HFFc6 (cell line): ENCODE results near the gene IRAK3. TPM values are rescaled to one million over a fixed set of nuclear protein-coding genes. Genes with fewer than 3 reads are reported as not detected.
"Not testable (repeated sequence)": the region's sequence is repeated elsewhere in the genome, so short reads cannot be mapped to it uniquely, and the experiment has no call there.

Experiments
- DNase-seq: peaks from one replicate; pipeline ENCODE4 v3.0.0-alpha.2; 2018
- H3K27ac Mint-ChIP-seq: 2 replicates; pipeline ENCODE4 v1.8.0; 2020; ENCODE audit warnings: mild to moderate bottlenecking, mixed read lengths
- H3K27me3 Mint-ChIP-seq: 2 replicates; pipeline ENCODE4 v1.8.0; 2021; ENCODE audit warnings: mild to moderate bottlenecking, moderate library complexity, mixed read lengths; ENCODE audit not compliant: insufficient read depth
- H3K36me3 Mint-ChIP-seq: 2 replicates; pipeline ENCODE4 v1.8.0; 2021; ENCODE audit warnings: low read depth, mixed read lengths
- H3K4me1 Mint-ChIP-seq: 2 replicates; pipeline ENCODE4 v1.8.0; 2020; ENCODE audit warnings: low read depth, mixed read lengths
- H3K4me3 Mint-ChIP-seq: 2 replicates; pipeline ENCODE4 v1.8.0; 2020; ENCODE audit warnings: mild to moderate bottlenecking, moderate library complexity, mixed read lengths
- H3K9me3 Mint-ChIP-seq: 2 replicates; pipeline ENCODE4 v1.8.0; 2020; ENCODE audit warnings: mild to moderate bottlenecking, mixed read lengths
- CTCF ChIP-seq: fragments of 200-600 bp; sonication (generic); IDR thresholded peaks from 2 replicates; pipeline ENCODE4 v1.5.0; 2021; ENCODE audit warnings: antibody characterized with exemption, mild to moderate bottlenecking
- total RNA-seq, 6 experiments: library from RNA; stranded (reverse); fragmentation: NEBNext Ultra II Directional; extraction: Animal tissue kit (Norgen Biotek cat#: 25700); gene quantifications; 2 replicates in 1 of 6; 3 replicates in 5 of 6; pipeline ENCODE4 v1.2.3, GENCODE V29; 2021

The IRAK3 gene
- total RNA-seq, 6 experiments from 2014 or later = 0.83 to 4.7 (median 3.6) TPM

- no peak for TF ChIP-seq CTCF
- DNase-seq = no peak
- peaks cover 34% of the 10 kb centered on the region for H3K36me3 Mint-ChIP-seq
- peaks cover 26% of the 10 kb centered on the region for H3K4me1 Mint-ChIP-seq
- peaks cover 11% of the 10 kb centered on the region for H3K9me3 Mint-ChIP-seq
- peak overlapping the region; percentile 100 for H3K27ac Mint-ChIP-seq
- H3K27me3 Mint-ChIP-seq = no peaks in the 10 kb centered on the region
- H3K4me3 Mint-ChIP-seq = peak overlapping the region; percentile 99
These were observed 18.4 kb upstream of the IRAK3 start for GRCh38 chr12:66170606-66171005.

- not testable (repeated sequence) for H3K36me3 Mint-ChIP-seq, H3K27ac Mint-ChIP-seq, H3K9me3 Mint-ChIP-seq, H3K4me1 Mint-ChIP-seq, H3K4me3 Mint-ChIP-seq, DNase-seq, H3K27me3 Mint-ChIP-seq
These were observed 14.4 kb upstream of the IRAK3 start for GRCh38 chr12:66174391-66175325.

- H3K27me3 Mint-ChIP-seq = peaks cover 7% of the 10 kb centered on the region
- no peaks in the 10 kb centered on the region for H3K9me3 Mint-ChIP-seq
- H3K4me1 Mint-ChIP-seq = no peaks in the 10 kb centered on the region
- H3K27ac Mint-ChIP-seq = no peak overlapping the region
- no peak for TF ChIP-seq CTCF
- DNase-seq = no peak
- no peak overlapping the region for H3K4me3 Mint-ChIP-seq
- no peaks in the 10 kb centered on the region for H3K36me3 Mint-ChIP-seq
These were observed 12.7 kb upstream of the IRAK3 start for GRCh38 chr12:66176105-66176900.

GRCh38 chr12:66182956-66183355, 6.1 kb upstream of the IRAK3 start:
- H3K4me3 Mint-ChIP-seq = no peak overlapping the region
- H3K36me3 Mint-ChIP-seq = peaks cover 6% of the 10 kb centered on the region
- no peak overlapping the region for H3K27ac Mint-ChIP-seq
- H3K27me3 Mint-ChIP-seq = peaks cover 9% of the 10 kb centered on the region
- H3K4me1 Mint-ChIP-seq = no peaks in the 10 kb centered on the region
- DNase-seq = no peak
- no peak for TF ChIP-seq CTCF
- H3K9me3 Mint-ChIP-seq = peaks cover 6% of the 10 kb centered on the region; the same call in 1 of the 2 replicates

- H3K9me3 Mint-ChIP-seq, H3K27ac Mint-ChIP-seq, H3K4me3 Mint-ChIP-seq, H3K27me3 Mint-ChIP-seq, H3K4me1 Mint-ChIP-seq, H3K36me3 Mint-ChIP-seq, DNase-seq: not testable (repeated sequence)
These were observed 4.2 kb upstream of the IRAK3 start for GRCh38 chr12:66184822-66185221.

- Mint-ChIP-seq H3K4me1 (peaks cover 15% of the 10 kb centered on the region), H3K36me3 (peaks cover 6% of the 10 kb centered on the region), H3K9me3 (peaks cover 6% of the 10 kb centered on the region; the same call in 1 of the 2 replicates), H3K27me3 (peaks cover 11% of the 10 kb centered on the region; the same call in 1 of the 2 replicates), H3K4me3 (no peak overlapping the region), H3K27ac (no peak overlapping the region)
- TF ChIP-seq CTCF = no peak
- DNase-seq = no peak
These were observed 2.0 kb upstream of the IRAK3 start for GRCh38 chr12:66187036-66187435.
